Measurements from ENCODE around the gene CARNS1.
A peak's percentile ranks its signal among the peaks of the same experiment; 100 is the strongest.

Gene CARNS1

GRCh38 chr11:67410984-67411784, 4.3 kb upstream of the CARNS1 start:
- no peak for DNase-seq

- DNase-seq, result no peak
Measured at GRCh38 chr11:67411785-67412152, 3.7 kb upstream of the CARNS1 start.

DNA sequence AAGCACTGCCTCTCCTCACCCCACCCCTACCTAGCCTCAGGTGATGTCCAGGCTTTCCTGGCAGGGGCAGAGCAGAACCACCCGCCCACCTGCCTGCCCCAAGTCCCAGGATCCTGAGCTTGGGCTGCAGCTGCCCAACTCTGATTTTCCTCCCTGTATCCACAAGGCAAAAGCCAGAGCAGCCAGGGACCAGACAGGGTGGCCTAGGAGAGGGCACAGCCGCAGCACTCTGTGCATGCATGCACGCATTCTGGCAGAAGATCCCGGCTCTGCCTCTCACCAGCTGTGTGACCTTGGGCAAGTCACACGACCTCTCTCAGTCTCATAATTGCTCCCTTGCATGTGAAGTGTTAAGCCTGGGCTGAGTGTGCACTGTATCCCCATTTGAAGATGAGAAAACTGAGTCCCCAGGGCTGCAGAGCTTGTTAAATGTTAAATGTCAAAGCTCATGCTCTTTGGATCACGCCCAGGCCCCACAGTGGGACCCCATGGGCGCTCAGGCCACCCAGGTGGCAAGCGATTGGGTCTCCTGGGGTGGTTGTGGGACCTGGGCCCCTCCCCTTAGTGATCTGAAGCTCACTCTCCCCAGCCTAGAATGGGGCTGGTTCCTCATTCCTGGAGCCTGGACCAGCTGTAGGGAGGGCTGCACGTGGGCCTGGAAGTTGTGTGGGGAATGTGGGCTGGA, 2.8 kb upstream of the CARNS1 start:
- no peak for DNase-seq

- DNase-seq, result no peak
Measured at GRCh38 chr11:67413266-67413849, 2.1 kb upstream of the CARNS1 start.

GRCh38 chr11:67416416-67417335, 1.2 kb downstream of the CARNS1 start:
- DNase-seq, result peak; percentile 44

GRCh38 chr11:67417425-67417824, 1.9 kb downstream of the CARNS1 start:
- no peak for DNase-seq

GRCh38 chr11:67418476-67419281, 3.2 kb downstream of the CARNS1 start:
- no peak for DNase-seq

DNA sequence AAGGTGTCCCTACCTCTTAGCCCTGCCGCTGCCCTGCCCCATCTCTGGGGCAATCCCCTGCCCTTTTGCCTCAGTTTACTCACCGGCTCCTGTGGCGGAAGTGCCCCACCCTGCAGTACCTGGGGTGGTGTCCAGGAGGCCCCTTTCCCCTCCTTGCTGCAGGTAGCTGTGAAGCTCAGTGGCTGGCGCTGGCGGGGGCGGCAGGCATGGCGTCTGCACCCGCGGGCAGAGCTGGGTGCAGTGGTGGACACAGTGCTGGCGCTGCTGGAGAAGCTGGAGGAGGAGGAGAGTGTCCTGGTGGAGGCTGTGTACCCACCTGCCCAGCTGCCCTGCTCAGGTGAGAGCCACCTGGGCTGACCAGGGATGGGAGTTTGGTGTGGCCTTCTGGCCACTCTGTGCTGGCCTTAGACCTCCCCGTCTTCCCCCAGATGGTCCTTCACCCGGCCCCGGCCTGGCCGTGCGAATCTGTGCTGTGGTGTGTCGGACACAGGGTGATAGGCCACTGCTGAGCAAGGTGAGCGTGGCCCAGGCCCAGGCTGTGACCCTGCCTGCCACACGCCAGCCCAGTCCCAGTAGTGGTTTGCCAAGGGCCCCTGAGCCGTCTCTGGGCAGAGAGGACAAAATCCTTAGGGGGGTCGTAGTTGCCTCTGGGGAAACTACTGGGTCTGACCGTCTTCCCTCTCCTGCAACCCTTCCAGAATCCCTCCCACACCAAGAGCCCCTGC, 4.0 kb downstream of the CARNS1 start:
- DNase-seq, result no peak

DNA sequence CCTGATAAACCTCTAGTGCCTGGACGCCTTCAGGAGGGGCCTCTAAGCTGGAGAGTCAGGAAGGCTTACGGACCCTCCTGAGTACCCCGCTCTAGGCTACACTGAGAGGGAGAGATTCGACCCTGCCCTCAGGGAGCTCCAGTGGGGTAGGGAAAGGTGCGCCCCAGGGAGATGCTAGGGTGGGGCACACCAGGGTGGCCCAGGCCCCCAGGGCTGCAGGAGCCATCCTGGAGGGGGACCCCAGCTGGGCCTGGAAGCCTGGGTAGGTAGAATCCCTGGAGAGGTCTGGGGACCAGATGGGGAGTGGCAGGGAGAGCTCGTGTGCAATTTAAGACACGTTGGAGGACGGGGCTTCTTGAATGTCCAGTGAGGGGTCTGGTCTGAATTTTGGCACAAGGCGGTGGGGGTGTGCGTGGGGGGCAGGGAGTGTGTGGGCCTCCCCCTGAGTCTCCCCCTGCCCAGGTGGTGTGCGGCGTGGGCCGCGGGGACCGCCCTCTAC, 4.7 kb downstream of the CARNS1 start:
- DNase-seq, result no peak

DNA sequence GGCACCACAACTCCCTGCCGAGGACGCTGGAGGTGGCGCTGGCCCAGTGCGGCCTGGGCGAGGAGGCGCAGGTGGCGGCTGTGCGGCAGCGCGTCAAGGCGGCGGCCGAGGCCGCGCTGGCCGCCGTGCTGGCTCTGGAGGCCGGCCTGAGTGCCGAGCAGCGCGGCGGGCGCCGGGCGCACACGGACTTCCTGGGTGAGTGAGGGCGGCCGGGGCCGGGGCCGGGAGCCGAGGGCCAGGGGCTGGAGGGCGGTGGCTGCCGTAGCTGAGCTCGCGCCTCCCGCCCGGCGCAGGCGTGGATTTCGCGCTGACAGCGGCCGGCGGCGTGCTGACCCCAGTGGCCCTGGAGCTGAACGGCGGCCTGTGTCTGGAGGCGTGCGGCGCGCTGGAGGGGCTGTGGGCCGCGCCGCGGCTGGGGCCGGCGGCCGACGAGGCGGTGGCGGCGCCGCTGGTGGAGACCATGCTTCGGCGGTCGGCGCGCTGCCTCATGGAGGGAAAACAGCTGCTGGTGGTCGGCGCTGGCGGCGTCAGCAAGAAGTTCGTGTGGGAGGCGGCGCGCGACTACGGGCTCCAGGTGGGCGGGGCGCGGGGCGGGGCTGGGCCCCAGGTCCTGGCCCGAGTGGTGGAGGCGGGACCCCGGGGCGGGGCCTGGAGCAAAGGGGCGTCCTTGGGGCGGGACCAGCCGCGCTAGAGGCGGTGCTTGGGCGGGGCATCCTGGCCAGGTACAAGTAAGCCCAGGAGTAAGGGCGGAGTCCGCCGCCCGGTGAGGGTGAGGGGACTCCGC, 5.4 kb downstream of the CARNS1 start:
- DNase-seq, result peak; percentile 98

GRCh38 chr11:67421430-67422031, 6.1 kb downstream of the CARNS1 start:
- no peak for DNase-seq

DNA sequence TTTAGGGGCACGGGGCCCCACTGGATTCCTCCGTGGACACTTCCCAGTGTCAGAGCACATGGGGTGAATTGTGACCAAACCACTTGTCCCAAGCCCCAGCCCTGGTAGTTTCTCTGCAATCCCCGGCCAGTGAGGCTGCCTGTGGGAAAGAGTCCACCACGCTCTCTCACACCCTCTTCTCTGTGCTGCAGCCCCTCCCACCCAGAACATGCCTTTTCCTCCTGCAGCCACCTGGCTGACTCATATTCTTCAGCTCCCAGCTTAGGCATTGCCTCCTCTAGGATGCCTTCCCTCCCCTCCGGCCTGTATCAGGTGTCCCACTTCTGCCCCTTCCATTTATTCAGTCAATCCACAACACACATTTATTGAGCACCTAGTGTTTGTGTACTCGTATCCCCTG, 7.4 kb downstream of the CARNS1 start:
- DNase-seq, result no peak

- no peak for DNase-seq
Measured at GRCh38 chr11:67423466-67423865, 8.0 kb downstream of the CARNS1 start.

DNA sequence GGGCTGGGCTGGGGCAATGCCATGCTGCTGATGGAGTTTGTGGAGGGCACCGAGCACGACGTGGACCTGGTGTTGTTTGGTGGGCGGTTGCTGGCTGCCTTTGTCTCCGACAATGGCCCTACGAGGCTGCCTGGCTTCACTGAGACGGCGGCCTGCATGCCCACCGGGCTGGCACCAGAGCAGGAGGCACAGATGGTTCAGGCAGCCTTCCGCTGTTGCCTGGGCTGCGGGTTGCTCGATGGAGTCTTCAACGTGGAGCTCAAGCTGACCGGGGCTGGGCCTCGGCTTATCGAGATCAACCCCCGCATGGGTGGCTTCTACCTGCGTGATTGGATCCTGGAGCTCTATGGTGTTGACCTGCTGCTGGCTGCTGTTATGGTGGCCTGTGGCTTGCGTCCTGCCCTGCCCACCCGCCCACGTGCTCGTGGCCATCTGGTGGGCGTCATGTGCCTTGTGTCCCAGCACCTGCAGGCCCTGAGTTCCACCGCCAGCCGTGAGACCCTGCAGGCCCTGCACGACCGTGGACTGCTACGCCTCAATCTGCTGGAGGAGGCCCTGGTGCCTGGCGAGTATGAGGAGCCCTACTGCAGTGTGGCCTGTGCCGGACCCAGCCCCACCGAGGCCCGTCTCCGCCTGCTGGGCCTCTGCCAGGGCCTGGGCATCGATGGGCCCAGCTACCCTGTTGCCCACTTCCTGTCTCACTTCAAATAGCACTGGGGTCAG, 8.6 kb downstream of the CARNS1 start:
- no peak for DNase-seq

- peak; percentile 37 for DNase-seq
Measured at GRCh38 chr11:67427364-67427859, 11.9 kb downstream of the CARNS1 start.

DNA sequence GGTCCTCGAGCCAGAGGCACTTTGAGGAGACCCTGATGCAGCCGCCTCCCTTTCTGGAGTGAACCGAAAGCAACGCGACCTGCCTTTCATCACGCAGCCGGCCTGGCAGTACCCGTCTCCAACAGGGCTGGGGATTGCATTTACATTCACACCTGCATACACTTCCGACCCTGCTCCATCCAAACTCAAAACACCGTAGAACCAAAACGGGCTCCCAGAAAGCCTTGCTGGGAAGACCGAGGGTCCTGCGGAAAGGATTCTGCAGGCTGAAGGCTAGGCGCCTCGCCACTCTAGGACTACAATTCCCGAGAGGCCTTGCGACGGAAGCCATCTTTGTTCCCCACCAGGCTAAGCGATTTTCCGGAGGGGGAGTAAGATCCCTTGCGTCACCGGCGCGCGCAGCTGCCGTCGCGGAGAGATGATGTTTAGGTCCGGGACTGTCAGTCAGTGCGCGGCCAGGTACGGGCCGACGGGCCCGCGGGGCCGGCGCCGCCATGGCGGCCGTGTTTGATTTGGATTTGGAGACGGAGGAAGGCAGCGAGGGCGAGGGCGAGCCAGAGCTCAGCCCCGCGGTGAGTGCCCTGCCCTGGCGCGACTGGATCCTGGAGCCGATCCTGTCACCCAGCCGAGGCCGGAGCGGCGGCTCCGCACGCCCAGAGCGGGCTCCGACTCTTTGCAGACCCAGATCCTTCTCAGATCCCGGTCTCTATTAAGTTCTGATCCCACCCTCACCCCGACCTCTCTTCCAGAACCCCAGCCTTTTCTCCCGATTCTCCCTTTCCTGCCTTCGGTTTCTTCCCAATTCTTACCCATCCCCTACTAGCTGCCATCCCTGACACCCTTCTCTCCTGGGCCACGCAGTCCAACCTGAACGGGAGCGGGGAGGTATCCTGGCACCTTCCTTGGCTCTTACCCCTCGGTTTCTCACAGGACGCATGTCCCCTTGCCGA, 12.8 kb downstream of the CARNS1 start, which contains the start of gene RPS6KB2:
Gene RPS6KB2, plus strand, starts transcription at position 443 of the 950 bp plus-strand sequence. Its CDS starts 52 bp downstream, at position 495.
- peak; percentile 99 for DNase-seq

- DNase-seq, result no peak
Measured at GRCh38 chr11:67429038-67429668, 13.7 kb downstream of the CARNS1 start.
